Pulmonary artery endothelial cell (primary cell): ENCODE data around the gene KRT3. TPM values are rescaled to one million over a fixed set of nuclear protein-coding genes. Genes with fewer than 3 reads are reported as not detected.

Experiments used
- DNase-seq: peaks from one replicate; pipeline ENCODE4 v3.0.0-alpha.2; 2011; ENCODE audit warnings: low read depth, low spot score
- total RNA-seq: library from RNA; depleted of rRNA; stranded (reverse); fragments of >200 nt; gene quantifications from 2 replicates; pipeline ENCODE4 v1.2.3, GENCODE V29; 2014

KRT3 gene
- total RNA-seq, 1 donor from 2014 or later: not detected

DNA sequence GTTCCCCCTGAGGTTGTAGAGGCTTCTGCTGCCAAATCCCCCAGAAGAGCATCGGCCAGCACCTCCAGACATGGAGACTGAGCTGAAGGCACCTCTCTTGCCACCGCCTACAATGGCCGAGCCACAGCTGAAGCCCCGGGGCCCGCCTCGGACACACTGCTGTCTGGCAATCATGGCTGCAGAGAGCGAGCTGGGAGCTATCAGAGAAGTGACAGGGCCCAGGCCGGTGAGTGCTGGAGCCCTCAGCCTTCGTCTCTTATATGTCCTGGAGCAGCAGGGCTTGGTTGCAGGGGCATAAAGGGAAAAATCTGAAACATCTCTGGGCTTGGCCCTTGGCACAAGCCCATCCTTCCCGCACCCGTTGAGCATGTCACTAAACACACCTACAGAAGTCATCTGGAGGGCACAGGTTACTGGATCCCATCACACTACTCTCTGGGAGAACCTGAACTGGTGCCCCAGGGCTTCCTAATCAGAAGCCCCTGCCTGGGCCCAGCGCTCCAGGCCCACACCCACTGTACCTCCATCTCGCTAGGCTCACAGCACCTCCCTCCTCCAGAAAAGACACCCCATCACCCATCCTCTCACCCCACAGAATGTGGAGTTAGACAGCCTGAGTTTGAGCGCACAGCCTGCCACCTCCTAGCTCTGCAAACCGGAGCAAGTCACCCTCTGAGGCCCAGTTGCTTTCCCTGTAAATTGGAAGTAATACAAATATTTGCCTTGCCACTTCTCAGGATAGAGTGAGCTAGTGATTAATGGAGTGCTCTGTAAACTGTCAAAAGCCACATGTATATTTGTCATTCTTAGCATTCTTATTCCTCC is 18.2 kb upstream of the KRT3 start, which contains the start of gene KRT4:
Gene KRT4 (minus strand): TSS at position 232 of the 825 bp plus-strand sequence. CDS start 58 bp downstream, at position 174.
- no peak for DNase-seq

DNA sequence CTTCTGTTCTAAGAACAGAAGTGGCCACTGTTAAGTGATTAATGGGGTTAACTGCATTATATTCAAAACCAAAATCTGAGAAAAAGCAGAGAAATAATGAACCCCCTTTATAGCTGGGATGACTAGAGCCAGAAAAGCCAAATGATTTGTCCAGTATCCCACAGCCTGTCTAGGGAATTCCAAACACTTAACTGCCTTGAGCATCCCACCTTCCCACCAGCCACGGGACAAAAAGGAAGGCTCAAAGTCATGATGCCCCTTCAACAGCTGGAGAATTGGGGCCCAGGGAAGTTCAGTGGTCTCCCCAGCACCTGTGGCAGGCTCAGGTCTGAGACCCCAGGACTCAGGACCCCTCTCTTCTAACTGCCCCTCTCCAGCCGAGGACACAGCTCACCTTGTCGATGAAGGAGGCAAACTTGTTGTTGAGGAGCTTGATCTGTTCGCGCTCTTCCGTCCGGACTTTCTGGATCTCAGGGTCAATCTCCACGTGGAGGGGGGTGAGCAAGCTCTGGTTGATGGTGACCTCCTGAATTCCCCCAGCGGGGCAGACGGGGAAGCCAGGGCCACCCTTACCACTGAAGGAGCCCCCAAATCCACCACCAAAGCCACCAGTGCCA is 17.4 kb upstream of the KRT3 start:
- no peak for DNase-seq

DNA sequence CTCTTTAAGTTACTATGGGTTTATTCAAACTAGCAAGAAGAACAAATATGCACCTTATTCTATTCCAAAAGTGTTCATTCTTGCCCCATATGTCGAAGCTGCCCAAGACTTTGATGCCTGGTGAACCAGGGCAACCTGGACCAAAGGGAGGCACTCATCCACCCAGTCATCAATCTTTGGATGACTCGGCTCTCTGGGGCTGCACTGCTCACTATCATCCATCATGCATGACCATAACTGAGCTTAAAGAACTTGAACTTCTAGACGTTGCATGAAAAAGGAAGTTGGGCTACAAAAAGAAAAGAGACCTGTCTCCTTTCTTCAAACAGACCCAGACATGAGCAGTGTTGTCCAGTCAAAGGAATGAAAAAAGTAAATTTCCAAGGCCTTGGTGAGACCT is 16.8 kb upstream of the KRT3 start:
- no peak for DNase-seq

DNA sequence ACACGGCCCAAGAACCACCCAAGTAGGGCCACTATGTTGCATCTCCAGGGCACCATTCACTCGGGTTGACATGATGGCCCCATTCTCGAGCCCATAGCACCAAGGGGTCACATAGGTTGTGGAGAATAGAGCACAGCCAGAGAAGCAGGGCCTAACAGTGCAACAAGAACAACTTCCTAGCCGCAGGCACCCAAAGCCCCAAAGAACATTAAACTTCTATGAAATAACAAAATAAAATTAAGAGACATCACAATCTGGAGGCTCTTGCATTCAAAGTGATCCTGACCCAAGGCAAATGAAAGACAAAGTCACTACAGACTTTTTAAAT is 16.1 kb upstream of the KRT3 start:
- no peak for DNase-seq

DNA sequence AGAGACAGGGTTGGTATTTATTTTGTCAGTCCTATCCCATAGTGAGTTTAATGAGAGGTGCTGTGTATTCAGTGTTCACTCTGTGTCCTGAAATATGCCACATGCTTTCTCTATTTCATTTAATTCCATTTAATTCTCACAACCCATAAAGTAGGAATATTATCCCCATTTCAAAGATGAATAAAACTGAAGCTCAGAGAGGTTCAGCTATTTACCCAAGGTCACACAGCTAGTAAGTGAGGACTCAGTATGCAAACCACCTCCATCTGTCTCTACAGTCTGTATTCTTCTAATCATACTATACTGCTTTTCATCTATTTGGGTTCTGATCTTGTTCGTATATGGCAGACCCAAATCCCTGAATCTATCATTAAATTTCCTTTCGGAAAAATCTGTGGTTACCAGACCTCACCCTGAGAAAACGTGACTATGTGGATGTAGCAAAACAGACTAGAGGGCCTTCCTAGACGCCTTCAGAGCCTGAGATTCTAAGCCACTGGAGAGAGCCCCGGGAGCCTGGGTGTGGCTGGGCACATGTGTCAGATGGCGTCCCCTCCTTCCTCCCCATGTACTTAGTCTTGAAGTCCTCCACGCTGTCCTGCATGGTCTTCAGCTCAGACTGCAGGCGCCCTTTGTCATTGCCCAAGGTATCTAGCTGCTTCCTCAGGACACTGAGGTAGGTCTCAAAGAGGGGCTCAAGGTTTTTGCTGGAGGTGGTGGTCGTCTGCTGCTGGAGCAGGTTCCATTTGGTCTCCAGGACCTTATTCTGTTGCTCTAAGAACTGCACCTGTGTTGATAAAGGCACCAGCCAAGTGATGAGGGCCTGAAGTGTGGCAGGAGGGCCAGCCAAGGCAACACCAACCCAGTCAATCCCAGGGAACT is 15.5 kb upstream of the KRT3 start:
- DNase-seq: no peak

DNA sequence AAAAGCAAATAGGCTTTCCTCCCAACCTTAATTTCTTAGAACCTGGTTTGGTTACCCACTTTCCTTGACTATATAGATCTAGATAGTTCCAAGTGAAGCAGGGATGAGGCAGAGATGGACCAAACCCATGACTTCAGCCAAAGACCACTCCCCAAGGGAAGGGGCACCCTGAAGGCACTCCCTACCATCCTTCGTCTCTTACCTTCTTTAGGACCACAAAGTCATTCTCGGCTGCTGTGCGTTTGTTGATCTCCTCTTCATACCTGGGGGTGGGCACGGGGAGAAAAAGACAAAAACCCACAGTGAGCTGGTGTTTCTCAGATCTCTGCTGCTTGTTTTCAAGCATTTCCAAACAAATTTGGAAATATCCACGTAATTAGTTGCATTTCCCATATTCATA is 14.6 kb upstream of the KRT3 start:
- DNase-seq: no peak

DNA sequence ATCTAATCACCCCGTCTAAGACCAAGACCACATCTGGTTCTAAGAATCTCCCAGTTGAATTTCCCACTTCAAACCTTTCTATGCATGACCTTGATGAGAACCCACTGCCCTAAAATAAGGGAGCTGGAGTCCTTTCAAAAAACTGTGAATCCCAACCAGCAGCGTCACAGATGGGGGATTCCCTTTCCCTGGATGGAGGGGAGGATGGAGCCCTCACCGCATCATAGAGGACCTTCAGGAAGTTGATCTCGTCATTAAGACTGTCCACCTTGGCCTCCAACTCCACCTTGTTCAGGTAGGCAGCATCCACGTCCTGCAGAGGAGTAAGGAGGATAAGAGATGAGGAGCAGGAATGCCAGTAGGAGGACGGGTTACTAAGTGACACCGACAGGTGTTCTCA is 13.2 kb upstream of the KRT3 start:
- DNase-seq: no peak

DNA sequence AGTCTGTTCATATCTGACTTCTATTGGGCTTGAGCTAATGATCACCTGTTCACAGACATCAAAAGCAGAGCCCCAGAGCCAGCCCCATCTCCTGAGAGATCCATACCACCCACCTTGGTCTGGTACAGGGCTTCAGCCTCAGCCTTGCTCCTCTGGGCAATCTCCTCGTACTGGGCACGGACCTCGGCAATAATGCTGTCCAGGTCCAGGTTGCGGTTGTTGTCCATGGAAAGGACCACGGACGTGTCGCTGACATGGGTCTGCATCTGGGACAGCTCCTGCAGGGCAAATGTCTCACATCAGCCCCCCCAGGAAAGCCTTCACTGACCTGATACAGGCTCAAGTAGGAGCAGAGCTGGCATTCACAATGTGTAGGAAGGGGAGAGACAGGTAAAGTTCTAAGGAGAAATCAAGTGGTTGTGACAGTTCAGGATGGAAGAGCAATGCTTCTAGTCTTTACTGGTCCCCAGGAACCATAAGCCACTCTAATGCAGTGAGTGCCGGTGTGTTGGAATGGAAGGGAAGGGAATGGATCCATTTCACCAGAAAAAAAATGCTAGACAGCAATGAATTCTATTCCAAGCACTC is 12.8 kb upstream of the KRT3 start:
- DNase-seq: no peak

DNA sequence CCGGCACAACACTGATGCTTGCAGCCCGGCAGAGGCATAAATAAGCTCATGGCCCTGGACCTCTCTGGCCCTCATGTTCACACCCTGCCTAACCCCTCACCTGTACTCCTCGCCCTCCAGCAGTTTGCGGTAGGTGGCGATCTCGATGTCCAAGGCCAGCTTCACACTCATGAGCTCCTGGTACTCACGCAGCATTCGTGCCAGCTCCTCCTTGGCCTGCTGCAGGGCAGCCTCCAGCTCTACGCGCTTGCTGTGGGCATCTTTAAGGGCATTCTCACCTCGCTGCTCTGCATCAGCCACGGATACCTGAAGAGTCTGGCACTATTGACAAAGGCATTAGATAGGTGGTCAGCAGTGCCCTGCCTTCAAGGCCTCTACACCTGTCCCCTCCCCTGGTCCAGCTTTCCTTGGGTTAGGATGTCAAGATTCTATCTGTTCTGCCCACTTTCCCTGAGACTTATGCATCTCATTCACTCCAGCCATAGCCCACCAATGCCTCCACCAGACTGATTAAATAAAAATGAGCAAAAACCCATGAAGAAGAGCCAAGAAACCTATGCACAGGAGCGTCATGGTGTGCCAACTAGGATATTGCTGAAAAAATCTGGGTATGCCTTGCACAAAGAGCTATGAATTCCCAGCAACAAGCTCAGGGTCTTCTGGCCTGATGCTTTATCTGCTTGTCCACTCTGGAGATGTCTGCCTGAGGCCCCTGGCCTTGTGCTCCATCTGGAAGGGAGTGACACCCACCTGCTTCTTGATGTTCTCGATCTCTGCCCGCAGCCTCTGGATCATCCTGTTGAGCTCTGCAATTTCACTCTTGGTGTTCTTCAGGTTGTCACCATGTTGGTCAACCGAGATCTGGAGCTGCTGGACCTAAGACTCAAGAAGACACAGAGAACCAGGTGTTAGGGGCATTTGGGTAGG is 11.9 kb upstream of the KRT3 start:
- DNase-seq: no peak

DNA sequence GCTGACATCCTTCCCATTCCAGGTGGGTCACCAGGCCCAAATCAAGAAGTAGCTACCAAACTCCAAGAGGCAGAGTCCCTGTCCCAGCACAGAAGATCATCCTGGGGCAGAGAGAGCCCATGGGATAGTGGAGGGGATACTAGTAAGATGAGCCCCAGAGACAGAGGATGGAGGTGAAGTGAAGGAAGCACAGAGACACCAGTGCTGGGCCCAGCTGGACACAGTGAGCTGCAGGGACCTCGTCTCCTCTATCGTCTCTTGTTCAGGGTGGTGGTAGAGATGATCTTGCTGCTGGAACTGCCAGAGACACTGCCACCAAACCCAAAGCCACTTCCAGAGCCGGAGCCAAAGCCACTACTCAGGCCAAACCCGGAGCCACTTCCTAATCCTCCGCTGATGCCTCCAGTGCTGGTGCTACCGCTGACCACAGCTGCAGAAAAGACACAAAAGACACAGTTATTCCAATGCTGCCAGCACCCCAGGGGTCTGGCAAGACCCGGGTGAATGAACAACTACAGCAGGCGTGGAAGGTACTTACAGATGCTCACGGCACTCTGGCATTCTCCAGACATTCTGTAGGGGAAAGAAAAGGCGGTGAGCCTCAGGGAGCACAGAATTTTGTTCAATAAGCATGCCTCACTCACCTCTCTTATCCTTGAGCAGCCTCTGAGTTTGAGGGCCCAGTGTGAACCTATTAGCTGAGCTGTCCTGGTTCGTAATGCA is 11.1 kb upstream of the KRT3 start:
- DNase-seq: no peak

DNA sequence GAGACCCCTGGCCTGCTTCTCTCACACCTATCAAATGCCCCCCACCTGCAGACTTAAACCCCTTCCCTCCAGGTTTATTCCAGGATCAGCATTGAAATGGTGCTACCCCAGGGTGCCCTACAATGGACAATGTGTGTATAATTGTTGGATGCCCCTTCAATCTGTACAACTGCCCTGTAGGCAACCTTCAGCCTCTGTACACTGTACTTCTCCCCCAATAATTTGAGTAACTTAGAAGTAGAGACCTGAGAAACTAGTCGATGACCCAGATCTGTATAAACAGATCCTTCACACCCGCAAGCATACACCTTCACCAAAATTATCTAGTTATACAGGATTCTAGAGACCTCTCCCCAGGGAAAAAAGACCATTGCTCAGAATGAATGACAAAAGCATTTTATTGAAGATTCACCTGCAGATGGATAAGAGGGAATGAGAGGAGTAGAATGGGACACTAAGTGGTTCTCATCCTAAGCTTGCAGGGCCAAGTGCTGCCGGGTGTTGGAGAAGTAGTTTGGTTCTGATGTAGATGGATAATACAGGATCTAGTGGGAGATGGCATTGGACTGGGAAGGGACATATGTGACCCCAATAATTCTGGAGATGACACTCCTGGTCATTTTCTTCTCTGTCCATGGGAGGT is 10.4 kb upstream of the KRT3 start:
- no peak for DNase-seq

DNA sequence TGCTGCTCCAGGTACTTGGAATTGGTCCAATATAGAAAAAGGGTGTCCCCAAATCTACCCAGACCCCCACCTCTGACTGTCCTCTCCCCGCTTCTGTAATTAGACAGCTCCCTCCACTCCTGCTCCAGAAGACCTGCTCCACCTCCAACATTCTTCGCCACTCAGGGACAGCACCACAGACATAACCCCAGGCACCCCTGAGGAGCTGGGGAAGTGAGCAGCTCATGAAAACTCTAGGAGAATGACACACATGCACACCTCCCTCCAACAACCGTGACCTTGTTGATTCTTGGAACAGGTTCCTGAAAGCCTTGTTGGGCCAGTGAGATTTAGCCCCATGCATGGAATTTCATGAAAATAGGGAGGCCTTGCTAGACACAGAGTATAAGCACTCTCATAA is 9.8 kb upstream of the KRT3 start:
- DNase-seq: no peak

DNA sequence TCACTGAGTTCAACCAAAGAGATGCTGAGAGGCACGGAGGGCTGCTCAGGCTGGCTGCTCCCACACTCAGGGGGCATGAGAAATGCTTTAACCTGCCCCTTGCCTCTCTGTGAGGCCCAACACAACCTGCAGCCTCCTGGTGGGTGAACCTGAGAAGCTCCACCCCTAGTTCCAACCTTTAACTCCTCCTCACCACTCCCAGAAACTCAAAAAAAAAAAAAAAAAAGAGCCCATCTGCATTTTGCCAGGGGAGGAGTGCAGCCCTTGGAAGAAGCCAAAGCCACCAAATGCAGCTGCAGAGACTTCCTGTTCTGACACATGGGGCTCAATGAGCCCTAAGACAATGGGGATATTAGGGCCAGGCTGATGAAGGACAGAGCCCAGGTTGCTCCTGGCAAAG is 9.1 kb upstream of the KRT3 start:
- no peak for DNase-seq

DNA sequence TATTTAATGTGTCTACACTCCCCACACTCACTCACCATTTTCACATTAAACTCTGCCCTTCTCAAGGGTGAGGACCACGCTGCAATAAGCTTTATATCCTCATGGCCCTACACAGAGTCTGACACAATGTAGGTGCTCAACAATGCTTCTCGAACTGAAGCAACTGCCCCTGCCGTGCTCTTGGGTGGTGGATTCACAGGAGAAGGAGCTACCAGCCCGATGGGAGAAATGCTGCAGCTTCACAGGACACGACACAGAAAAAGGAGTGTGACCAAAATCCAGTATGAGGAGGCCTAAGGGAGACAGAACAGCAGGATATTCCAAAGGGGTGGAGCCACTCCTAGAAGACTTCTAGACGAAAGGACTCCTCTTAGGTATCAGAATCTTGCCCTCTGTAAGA is 6.5 kb upstream of the KRT3 start:
- DNase-seq: no peak

DNA sequence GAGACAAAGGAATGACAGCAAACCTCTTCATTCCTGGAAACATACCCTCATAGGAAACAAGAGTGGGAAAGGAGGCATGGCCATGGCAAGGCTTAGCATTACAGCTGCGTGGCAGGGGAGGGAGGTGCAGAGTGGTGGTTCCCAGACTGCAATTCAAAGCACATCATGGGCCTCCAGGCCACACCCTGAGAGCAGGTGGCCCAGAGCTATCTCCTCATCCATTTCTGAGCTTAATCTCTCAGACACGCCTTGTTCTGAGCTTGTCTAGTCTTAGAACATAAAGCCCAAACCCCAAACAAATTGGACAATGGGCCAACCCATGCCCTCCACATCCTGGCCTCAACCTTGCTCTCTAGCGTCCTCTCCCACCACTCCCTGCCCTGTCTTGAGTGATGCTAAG is 5.9 kb upstream of the KRT3 start:
- DNase-seq: no peak

DNA sequence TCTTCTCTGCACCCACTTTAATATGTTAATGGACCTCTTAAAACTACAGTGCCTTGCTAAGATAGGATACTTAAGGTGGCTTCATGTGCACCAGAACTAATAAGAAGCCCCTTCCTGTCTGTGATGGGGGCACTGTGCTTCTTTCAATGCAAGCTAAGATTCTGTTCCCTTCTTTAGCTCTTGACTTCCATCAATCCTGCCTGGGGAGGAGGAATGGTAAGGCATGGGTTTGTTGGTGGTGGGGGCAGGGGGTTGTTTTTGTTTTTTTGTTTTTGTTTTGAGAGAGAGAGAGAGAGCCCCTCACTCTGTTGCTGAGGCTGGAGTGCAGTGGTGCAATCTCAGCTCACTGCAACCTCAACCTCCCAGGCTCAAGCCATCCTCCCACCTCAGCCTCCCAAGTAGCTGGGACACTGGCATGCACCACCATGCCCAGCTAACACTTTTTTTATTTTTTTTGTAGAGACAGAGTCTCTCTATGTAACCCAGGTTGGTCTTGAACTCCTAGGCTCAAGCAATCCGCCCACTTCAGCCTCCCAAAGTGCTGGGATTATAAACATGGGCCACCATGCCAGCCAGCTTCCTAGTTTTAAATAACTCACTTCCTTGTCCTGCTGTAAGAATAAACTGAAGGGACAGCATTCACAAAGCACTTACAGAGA is 4.5 kb upstream of the KRT3 start:
- no peak for DNase-seq

DNA sequence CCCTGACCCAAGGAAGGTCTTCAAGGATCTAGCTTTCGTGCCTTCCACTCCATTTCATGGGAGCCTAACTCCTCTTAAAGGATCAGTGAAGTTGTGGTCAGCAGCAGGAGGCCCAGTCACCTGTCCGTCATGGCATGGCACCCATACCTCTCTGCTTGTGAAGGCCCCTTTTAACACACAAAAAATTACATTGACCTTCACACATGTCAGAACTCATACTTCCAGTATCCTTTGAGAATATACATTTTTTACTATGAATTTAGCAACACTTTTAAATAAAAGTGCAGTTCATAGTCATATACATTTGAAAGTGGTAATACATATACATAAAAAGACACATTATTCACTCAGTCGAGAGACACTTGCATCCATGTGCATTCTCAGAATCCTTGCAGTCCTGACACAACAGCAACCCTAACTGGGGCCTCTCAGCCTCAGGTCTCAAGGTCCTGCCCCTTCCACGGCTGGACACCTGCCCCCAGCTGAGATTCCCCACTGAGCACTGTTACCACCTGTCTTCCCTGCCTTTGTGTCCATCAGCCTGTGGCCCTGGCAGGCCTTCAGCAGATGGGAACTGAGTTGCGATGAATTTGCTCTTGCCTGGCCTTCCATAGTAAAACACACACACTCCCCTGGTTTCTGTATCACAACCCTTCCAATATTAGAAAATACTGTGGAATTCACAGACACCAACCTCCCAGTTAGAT is 3.7 kb upstream of the KRT3 start:
- DNase-seq: no peak

DNA sequence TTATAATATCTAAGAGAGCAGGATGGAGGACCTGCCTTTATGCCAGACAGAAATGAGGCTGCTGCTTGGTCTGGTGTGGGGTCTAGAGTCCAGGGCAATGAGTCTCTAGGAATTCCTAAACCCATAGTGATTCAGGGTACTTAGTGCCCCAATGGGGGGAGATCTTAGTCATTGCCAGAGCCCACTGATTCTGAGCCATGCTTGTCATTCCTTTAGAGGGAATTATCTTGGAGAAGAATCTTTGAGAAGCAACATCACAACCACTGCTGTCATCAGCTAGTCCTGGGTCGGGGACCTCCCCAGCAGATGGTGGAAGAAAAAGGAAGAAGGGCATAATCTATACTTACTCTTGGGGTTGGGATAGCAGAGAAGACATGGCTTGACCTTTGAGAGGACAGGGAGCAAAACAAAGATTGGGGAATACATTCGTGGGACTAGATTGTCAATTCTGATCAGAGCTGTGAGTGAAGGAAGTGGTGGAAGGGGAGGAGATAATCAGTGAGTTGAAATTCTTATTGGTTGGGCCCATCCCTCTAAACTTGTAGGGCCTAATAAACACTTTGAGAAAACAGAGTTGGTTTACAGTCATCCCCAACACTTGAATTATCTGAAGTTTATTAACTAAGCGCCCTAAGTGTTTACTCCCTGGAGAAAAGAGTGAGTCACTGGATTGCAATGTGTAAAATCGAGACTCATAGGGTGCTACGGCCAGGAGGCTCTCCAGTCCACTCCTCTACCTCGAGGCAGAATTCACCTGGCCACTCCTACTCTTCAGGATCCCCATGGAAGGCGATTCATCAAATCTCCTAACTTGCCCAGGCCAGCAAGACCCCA is 3.0 kb upstream of the KRT3 start:
- no peak for DNase-seq
